ENCODE results near the gene RGS9.

The RGS9 gene

DNA sequence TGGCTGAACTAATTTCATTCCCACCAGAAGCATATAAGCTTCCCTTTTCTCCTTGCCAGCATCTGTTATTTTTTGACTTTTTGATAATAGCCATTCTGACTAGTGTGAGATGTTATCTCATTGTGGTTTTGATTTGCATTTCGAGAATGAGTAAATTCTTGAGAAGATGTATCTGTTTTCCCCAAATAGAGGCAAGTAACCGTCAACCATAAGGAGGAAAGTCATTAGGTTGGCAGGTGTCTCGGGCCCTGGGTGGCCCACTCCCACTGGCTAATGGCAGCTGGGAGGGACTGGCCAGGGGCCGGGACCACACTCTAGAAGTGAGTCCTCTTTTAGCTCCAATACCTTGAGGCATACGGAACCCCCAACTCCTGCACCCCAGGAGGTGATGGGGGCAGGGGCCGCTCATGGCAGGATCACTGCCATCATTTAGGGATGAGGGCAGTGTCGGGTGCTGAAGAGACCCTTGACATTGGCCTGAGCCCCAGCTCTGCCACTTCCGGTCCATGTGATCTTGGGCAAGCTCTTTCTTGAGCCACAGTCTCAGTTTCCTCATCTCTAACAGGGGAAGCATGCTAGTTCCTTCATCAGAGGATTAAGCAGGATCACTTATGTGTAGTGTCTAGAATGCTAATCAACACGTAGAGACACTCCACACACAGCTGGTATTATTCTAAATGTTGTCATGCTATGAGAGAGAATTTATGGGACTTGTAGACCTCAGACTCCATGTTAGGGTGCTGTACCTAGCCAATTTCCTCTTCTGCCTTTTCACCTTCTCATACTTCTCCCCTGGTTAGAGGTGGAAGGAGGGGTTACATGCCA is 44.3 kb downstream of the RGS9 start:
- TF ChIP-seq, protein P1, sequence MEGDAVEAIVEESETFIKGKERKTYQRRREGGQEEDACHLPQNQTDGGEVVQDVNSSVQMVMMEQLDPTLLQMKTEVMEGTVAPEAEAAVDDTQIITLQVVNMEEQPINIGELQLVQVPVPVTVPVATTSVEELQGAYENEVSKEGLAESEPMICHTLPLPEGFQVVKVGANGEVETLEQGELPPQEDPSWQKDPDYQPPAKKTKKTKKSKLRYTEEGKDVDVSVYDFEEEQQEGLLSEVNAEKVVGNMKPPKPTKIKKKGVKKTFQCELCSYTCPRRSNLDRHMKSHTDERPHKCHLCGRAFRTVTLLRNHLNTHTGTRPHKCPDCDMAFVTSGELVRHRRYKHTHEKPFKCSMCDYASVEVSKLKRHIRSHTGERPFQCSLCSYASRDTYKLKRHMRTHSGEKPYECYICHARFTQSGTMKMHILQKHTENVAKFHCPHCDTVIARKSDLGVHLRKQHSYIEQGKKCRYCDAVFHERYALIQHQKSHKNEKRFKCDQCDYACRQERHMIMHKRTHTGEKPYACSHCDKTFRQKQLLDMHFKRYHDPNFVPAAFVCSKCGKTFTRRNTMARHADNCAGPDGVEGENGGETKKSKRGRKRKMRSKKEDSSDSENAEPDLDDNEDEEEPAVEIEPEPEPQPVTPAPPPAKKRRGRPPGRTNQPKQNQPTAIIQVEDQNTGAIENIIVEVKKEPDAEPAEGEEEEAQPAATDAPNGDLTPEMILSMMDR (conservative IDR thresholded peaks at IDR 0.05; ENCODE audit: low read depth, low read length): no peak
- no peak overlapping the region for H3K4me3 ChIP-seq (ENCODE audit: low read depth, low read length)
- no peak for DNase-seq (ENCODE audit: low read depth)

DNA sequence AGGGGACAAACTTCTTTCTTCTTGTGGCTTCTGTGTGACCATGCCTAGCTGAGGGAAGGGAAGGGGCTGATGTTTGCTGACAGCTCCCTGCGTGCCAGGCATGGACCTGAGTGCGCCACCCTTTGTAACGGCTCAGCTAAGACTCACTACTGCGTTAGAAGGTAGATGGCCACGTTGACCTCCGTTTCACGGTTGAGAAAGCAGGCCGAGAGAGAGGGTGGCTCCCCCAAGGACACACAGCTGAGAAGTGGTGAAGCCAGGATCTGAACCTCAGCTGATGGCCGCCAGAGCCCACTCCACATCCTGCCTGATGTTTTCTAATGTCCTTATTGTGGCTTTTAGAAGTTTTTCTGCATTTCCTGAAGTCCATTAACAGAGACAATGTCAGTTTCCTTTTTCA is 45.1 kb downstream of the RGS9 start:
- no peak for DNase-seq (ENCODE audit: low read depth)
- TF ChIP-seq, protein P1 (conservative IDR thresholded peaks at IDR 0.05; ENCODE audit: low read depth, low read length): no peak
- H3K4me3 ChIP-seq (ENCODE audit: low read depth, low read length): no peak overlapping the region

DNA sequence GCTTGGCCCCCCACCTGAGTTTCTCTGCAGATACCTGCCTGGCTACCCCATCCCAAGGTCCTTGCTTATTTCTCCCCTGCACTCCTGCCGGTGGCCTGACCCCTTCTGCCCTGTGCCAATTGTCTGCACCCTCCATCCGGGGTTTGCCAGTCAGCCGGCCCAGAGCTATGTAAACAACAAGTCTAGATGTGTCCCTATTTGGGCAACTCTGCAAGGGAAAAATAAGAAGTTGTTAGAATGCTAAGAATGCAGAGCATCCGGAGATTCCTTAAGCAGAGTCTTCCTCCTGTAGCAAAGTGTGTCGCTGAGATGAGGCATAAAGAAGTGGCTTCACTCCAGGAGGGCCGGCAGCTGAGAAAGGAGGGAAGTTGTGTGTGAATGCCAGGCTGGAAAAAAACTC is 46.6 kb downstream of the RGS9 start:
- no peak overlapping the region for H3K4me3 ChIP-seq (ENCODE audit: low read depth, low read length)
- TF ChIP-seq, protein P1 (conservative IDR thresholded peaks at IDR 0.05; ENCODE audit: low read depth, low read length): no peak
- DNase-seq (ENCODE audit: low read depth): peak; percentile 64

DNA sequence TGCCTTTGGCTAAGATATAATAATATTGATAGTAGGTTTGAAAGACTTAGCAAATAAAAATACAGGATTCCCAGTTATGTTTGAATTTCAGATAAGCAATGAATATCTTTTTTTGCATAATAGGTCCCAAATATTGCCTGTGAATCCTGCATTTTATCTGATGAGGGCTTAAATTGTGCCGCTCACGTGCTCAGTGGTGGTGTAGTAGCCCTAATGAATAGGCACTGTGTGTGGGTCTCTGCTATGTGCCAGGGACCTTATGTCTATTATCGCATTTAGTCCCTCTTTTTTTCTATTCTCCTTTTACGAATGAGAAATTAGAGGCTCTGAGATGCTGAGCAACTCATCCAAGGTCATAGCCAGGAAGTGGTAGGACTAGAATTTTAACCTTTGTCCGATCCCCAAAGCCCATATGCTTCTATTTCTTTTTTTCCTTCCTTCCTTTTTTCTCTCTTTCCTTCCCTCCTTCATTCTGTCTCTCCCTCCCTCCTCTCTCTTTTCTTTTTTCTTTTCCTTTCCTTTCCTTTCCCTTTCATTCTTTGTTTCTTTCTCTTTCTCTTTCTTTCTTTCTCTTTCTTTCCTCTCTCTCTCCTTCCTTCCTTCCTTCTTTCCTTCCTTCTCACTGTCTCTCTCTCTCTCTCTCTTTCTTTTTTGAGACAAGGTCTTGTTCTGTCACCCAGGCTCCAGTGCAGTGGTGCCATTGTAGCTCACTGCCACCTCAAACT is 47.2 kb downstream of the RGS9 start:
- no peak for DNase-seq (ENCODE audit: low read depth)
- TF ChIP-seq, protein P1 (conservative IDR thresholded peaks at IDR 0.05; ENCODE audit: low read depth, low read length): no peak
- no peak overlapping the region for H3K4me3 ChIP-seq (ENCODE audit: low read depth, low read length)

DNA sequence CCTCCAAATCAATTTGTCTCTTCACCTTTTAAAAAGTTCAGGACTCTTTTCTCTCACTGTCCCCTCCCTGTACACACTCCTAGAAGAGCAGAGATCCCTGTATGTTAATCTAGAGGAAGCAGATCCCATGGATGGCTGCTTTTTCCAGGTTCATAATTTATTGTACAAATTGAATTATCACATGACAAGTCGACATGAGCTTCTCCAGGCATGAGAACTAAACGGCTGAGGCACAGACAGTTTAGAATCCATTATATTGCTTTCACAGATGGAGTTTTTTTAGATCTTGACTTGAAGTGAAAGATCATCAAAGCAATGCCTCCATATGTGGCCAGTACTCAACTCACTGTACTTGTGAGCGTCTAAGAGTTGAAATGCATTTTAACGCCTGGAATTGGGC is 47.9 kb downstream of the RGS9 start:
- DNase-seq (ENCODE audit: low read depth): no peak
- TF ChIP-seq, protein P1 (conservative IDR thresholded peaks at IDR 0.05; ENCODE audit: low read depth, low read length): no peak
- H3K4me3 ChIP-seq (ENCODE audit: low read depth, low read length): no peak overlapping the region

DNA sequence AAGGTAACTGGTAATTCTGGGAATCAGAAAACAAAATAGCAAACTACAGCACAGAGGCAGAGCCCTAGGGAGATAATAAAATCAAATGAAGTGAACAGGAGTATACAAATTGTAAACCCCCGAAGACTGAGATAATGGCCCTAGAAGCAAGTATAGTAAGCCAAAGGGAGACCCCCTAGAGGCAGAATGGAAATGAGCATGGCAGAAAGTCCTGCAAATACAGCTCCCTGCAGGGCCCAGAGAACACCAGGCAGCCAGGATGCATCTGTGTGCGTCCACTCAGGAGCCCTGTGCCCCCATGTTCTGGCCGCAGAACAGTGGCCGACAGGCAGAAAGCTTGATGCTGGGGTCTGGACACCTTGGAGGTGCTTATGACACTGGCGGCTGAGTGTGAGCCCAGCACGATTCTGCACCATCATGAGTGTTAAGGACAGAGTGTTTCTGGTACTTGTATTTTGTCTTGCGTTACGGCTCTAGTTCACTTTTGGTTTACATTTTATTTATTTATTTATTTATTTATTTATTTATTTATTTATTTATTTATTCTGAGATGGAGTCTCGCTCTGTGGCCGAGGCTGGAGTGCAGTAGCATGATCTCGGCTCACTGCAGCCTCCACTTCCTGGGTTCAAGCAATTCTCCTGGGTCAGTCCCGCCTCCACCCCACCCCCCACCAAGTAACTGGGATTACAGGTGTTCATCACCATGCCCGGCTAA is 48.7 kb downstream of the RGS9 start:
- DNase-seq (ENCODE audit: low read depth): no peak
- TF ChIP-seq, protein P1 (conservative IDR thresholded peaks at IDR 0.05; ENCODE audit: low read depth, low read length): no peak
- no peak overlapping the region for H3K4me3 ChIP-seq (ENCODE audit: low read depth, low read length)

Data from choroid plexus epithelial cell (primary cell).